Kasumi-1 (cell line): Measurements from ENCODE around the gene SPOCK1.
"Not testable (repeated sequence)": the region's sequence is repeated elsewhere in the genome, so short reads cannot be mapped to it uniquely, and the experiment has no call there.

Source experiments
- DNase-seq, 2 experiments: peaks; one replicate each; lab custom pipeline; 2025; lab: John Stamatoyannopoulos, UW

Gene SPOCK1

DNA sequence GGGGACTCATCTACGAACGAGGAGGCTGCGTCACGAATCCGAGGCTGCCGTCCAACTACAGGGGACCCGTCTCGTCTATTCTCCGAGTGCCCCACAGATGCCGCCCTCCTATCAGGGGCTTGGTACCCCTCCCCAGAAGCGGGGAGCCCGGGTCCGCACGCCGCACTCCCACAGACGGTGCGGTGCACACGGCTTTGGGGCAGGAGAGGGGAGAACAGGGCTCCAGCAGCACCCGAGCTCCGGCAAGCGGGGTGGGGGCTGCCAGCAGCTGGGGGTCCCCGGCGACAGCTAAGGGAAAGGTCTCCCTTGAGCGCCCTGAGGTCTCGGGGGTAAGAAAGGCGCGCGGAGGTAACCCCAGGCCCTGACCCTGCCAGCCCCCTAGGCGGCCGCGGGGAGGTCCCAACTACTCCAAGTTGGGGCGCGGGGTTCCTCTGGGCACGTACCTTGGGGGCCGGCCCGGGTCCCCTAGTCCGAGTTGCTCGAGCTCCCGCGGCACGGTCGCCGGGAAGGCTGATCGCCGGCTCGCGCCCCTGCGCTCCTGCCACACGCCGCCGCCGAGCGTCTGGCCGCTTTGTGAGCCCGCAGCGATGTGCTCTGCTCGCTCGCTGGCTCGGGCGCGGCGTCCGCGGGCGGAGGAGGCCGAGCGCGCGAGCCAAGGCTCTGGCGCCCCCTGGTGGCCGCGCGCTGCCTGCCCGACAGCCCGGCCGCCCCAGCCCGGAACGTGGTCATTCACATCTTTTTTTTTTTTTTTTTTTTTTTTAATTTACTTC lies at the start of gene SPOCK1:
Gene SPOCK1 (minus strand): TSS at position 591 of the 770 bp plus-strand sequence.
- DNase-seq: peak; percentile 50 to 60

DNA sequence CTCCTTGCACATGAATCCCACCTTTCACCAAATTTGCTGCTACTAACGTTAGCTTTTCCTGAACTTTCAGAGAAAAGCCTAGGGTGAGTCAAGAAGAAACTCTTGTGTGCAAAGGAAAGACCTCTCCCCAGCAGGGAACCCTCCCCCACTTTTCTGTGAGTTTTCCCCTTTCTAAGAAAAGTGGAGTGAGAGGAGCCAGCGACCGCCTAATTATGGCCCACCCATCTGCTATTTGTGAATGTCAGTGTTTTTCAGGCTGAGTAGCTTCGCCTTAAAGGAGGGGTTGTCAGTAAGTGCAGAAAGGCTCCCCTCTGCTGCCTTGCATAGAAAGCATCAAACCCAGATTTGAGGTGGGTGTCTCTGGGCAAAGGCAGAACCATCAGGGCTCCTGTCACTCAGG lies 46.8 kb upstream of the SPOCK1 start:
- DNase-seq: no peak

- not testable (repeated sequence) for DNase-seq
Measured at GRCh38 chr5:137535449-137535848, 36.3 kb upstream of the SPOCK1 start.

DNA sequence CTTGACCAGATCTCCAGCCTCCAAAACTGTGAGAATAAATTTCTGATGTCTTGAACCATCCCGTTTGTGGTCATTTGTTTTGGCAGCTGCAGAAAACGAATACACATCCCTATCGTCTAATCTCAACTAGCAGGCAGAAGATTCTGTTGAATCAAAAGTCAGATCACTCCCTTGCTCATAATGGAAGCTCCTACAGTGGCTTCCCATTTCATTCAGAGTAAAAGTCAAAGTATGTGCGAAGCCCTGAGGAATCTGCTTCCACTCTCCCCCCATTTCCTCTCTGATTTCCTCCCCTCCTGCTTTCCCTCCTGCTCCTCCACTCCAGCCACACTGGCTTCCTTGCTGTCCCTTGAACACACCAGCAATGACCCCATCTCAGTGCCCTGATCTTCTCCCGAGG lies 34.8 kb upstream of the SPOCK1 start:
- no peak for DNase-seq

DNA sequence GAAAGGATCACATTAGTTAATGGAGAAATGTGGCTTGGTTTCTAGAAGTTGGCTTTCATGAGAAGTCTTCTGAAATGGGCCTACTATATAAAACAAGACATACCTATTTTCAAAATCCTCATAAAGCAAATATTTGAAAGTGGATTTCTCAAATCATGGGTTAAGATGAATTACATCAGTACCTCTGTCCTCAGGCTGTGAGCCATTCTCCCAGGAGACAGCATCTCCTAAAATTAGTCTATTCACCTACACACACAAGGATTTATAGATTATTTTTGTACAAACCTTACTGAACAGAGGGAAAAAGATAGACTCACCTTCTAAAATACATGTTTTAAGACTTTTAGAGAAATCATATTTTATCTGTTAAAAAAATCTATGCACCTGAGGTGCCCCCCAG lies 32.1 kb upstream of the SPOCK1 start:
- DNase-seq: no peak

GRCh38 chr5:137521246-137521645 lies 22.1 kb upstream of the SPOCK1 start:
- no peak for DNase-seq

- no peak for DNase-seq
Measured at GRCh38 chr5:137516961-137517360, 17.8 kb upstream of the SPOCK1 start.

- DNase-seq: no peak
Measured at GRCh38 chr5:137516251-137516797, 17.2 kb upstream of the SPOCK1 start.

DNA sequence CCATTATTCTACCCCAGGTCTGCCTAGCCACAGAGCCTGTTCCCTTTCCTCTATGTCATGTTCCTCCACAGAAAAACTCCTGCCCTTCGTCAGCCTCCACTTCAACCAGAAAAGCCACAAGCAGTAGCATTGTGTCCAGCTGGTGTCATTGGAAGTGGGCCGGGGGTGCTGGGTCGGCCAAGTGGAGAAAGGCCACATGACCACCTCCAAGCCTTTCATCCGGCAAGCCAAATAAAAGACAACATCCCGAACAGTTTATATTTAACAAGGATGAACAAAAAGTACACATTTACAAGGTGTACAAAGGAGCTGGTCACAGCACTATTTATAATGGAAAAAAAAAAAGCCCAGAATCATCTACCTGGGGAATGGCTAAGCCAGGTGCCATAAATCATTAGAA lies 16.1 kb upstream of the SPOCK1 start:
- no peak for DNase-seq

DNA sequence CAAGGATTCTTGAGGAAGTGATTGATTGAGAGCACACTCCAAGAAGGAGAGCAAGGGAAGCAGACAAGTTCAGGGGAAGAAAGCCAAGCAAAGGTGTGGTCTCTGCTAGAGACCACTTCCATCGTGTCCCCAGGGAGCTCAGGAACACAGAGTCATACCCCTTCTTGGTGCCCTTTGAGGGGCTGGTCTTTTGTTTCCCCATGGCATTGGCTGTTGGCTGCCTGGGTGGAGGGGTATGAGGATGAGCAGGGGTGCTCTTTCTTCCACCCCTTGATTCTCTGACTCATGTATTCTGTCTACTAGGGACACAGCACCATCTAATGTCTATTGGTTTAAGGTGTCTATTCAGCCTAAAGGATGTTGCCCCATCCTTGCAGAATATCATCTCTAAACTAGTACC lies 11.5 kb upstream of the SPOCK1 start:
- DNase-seq: no peak

DNA sequence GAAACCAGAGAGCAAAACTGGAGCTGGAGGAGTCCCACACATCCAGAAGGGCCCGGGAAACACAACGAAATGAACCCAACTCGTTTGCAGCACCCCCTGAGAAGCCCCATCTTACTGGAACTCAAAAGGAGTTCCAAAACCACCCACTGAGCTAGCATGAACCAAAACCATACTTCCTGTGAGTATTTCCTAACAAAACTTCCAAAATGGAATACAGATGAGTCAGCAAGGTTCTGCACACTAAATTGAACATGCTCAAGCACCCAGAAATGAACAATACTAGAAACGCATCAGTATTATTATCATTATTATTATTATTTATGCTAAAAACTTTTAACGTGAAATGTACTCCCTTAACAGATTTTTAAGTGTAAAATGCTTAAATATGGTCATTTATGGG lies 8.0 kb upstream of the SPOCK1 start:
- no peak for DNase-seq

DNA sequence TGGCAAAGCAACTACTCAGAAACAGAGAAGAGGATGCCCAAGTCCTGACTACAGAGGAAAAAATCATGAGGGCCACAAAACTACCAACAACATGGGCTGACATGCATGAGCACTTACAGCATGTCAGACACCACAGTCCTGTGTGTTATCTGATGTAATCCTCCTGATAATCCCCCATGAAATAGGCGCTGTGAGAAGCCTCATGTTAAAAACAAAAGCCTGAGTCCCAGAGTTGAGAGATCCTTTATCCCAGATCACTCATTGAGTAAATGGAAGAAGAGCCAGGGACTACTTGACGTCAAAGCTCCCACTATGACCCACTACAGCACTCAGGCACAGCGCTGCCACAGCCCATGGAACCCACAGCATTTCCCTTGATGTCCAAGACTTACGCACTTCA lies 7.2 kb upstream of the SPOCK1 start:
- DNase-seq: no peak

DNA sequence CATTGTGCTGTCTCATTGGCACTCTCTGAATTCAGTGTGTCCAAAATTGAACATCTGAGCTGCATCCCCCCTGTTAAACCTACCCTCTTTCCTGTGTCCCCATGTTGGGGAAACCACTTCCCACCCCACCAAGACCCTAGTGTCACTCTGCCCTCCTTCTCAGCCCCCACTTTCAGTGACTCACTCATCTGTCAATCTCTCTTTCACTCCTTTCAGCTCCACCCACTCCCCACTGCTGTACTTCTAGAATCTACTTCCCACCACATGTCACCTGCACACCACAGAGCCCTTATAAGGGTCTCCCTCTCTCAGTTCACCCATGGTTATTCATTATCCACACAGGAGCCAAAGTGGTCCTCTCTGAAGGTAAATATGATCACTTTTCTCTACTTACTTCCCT lies 5.8 kb upstream of the SPOCK1 start:
- no peak for DNase-seq

GRCh38 chr5:137503456-137503855 lies 4.3 kb upstream of the SPOCK1 start:
- DNase-seq: no peak

DNA sequence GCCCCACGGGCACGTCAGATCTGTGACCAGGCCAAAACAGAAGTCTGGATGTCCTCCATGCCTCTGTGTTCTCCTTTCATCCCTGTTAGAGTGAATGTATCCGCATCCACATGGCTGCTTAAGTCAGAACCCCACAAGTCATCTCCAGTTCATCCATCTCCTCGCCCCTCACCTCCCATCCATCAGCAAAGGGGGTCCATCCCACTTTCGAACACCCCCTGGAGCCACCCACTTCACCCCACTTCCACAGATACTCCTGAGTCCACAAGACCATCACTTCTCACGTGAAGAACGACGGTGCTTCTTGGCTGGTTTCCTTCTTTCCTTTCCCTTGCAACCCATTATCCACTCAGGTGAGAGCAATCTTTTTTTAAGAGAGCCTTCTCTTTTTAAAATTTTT lies 3.5 kb upstream of the SPOCK1 start:
- DNase-seq: no peak

- peak in 1 of 2 experiments; percentile 1 for DNase-seq
Measured at GRCh38 chr5:137501846-137502406, 2.8 kb upstream of the SPOCK1 start.

GRCh38 chr5:137501226-137501625 lies 2.1 kb upstream of the SPOCK1 start:
- DNase-seq: no peak

DNA sequence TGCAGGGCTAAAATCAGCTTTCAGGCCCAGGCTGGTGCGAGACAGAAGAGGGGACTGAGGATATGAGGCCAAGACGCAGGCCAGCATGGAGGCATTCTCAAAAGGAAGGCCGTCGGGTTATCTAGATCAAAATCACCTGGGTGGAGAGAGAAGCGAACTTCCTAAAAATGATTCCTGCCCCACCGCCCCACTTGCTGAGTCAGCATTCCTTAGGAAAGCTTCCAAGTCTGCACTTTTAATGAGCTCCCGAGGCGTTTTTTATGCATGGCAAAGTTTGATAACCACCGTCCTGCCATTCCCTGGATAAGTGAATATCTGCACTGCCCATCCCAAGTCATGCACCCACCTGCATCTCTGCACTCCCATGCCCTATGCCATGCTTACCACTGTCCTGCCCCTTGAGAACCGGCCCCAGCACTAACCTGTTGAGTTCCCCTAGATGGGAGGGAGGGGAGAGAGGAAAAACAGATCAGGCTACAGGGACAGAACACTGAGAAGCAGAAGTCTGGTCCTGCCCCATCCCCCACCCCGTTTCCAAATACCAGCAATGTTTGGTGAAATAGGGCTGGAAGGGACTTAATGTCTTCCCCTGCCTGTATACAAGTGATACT lies 1.6 kb upstream of the SPOCK1 start:
- no peak for DNase-seq

DNA sequence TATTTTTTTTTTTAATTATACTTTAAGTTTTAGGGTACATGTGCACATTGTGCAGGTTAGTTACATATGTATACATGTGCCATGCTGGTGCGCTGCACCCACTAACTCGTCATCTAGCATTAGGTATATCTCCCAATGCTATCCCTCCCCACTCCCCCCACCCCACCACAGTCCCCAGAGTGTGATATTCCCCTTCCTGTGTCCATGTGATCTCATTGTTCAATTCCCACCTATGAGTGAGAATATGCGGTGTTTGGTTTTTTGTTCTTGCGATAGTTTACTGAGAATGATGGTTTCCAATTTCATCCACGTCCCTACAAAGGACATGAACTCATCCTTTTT lies 351 bp upstream of the SPOCK1 start:
- DNase-seq: not testable (repeated sequence)

GRCh38 chr5:137498301-137498735 lies 808 bp downstream of the SPOCK1 start:
- DNase-seq: no peak

DNA sequence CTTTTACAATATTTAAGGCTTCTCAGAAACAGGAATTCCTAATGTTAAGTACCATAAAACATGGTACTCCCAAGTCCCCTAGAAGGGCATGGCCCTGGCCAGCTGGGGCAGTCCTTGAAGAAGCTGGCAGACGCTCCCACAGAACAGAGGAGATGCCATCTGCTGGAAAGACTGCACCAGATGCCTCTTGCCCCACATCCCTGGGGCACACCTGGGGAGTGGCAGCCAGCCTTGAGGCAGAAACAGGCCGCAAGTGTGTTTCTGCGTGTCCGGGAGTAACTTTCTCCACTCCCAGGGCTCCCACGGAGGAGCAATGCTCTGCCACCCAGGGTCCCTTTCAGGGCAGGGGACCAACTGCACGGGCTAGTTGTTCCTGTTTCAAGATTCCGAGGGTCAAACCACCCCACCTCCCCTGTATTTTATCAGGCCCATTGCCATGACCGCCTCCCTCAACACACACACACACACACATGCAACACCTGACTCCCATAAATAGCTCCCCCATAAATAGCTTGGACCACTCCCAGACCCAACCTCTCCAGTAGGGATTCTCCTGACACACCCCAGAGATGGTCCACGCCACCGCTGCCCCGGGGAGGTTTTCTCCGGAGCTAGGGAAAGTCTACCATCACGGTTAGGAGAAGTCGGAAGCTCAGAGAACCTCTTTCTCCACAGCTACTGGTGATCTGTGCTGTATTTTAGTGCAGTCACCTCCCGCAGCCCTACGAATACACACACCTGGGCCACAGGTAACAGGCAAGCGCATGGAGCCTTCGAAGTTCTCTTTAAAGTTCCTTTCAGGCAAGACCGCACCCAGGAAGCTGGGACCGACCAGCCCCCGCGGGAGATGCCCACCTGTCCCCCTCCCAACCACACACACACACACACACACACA lies 1.5 kb downstream of the SPOCK1 start:
- no peak for DNase-seq

- DNase-seq: no peak
Measured at GRCh38 chr5:137496919-137497318, 2.2 kb downstream of the SPOCK1 start.
